Neural progenitor cell (in vitro differentiated cells): ENCODE data around the gene CCDC3. TPM values are rescaled to one million over a fixed set of nuclear protein-coding genes. Genes with fewer than 3 reads are reported as not detected.
"Not testable (repeated sequence)": the region's sequence is repeated elsewhere in the genome, so short reads cannot be mapped to it uniquely, and the experiment has no call there.

Experiments
- DNase-seq: peaks from one replicate; pipeline ENCODE4 v3.0.0-alpha.2; 2016; ENCODE audit warnings: low spot score
- H2AFZ ChIP-seq: fragments of 200-600 bp; sonication (generic); replicated peaks from 2 replicates; pipeline ENCODE4 v1.6.1; 2016; ENCODE audit warnings: antibody characterized with exemption
- H3F3A ChIP-seq: fragments of 200-600 bp; sonication (generic); 2 replicates; pipeline ENCODE4 v1.6.1; 2016; ENCODE audit warnings: antibody characterized with exemption, low read depth
- H3K27ac ChIP-seq: fragments of 200-600 bp; sonication (generic); 2 replicates; pipeline ENCODE4 v1.5.1; 2016; ENCODE audit warnings: mild to moderate bottlenecking
- H3K27me3 ChIP-seq: fragments of 200-600 bp; sonication (generic); 2 replicates; pipeline ENCODE4 v1.6.1; 2016; ENCODE audit warnings: mild to moderate bottlenecking, moderate library complexity
- H3K36me3 ChIP-seq: fragments of 200-600 bp; sonication (generic); 2 replicates; pipeline ENCODE4 v1.5.1; 2016
- H3K4me1 ChIP-seq: fragments of 200-600 bp; sonication (generic); 2 replicates; pipeline ENCODE4 v1.6.1; 2016; ENCODE audit warnings: mixed run types
- H3K4me2 ChIP-seq: fragments of 200-600 bp; sonication (generic); 2 replicates; pipeline ENCODE4 v1.6.1; 2016
- H3K4me3 ChIP-seq: fragments of 200-600 bp; sonication (generic); 2 replicates; pipeline ENCODE4 v1.5.1; 2016
- H3K79me2 ChIP-seq: fragments of 200-600 bp; sonication (generic); 2 replicates; pipeline ENCODE4 v1.6.1; 2016; ENCODE audit warnings: low read depth
- H3K9ac ChIP-seq: fragments of 200-600 bp; sonication (generic); 2 replicates; pipeline ENCODE4 v1.6.1; 2016
- H3K9me3 ChIP-seq: fragments of 200-600 bp; sonication (generic); 2 replicates; pipeline ENCODE4 v1.5.1; 2016; ENCODE audit warnings: low read depth
- H4K20me1 ChIP-seq: fragments of 200-600 bp; sonication (generic); 2 replicates; pipeline ENCODE4 v1.6.1; 2016; ENCODE audit warnings: low read depth
- H3K27ac Mint-ChIP-seq: 3 replicates; pipeline ENCODE4 v1.8.0; 2021; ENCODE audit warnings: mixed read lengths
- H3K27me3 Mint-ChIP-seq: 2 replicates; pipeline ENCODE4 v1.8.0; 2022; ENCODE audit warnings: low read depth, mild to moderate bottlenecking, inconsistent platforms, moderate library complexity, mixed read lengths; ENCODE audit not compliant: insufficient read depth
- H3K36me3 Mint-ChIP-seq: 3 replicates; pipeline ENCODE4 v1.8.0; 2021; ENCODE audit warnings: mixed read lengths
- H3K4me1 Mint-ChIP-seq: 3 replicates; pipeline ENCODE4 v1.8.0; 2021; ENCODE audit warnings: mixed read lengths
- H3K4me3 Mint-ChIP-seq: 3 replicates; pipeline ENCODE4 v1.8.0; 2021; ENCODE audit warnings: mild to moderate bottlenecking, moderate library complexity, mixed read lengths
- H3K9me3 Mint-ChIP-seq: 3 replicates; pipeline ENCODE4 v1.8.0; 2020; ENCODE audit warnings: mixed read lengths
- CTCF ChIP-seq: fragments of 200-600 bp; sonication (generic); IDR thresholded peaks from 2 replicates; pipeline ENCODE4 v1.5.1; 2017; ENCODE audit warnings: antibody characterized with exemption, mild to moderate bottlenecking
- EZH2 ChIP-seq: fragments of 200-600 bp; sonication (generic); IDR thresholded peaks from 2 replicates; pipeline ENCODE4 v1.6.1; 2017; ENCODE audit warnings: antibody characterized with exemption, mild to moderate bottlenecking, moderate library complexity
- EZH2phosphoT487 ChIP-seq: fragments of 200-600 bp; sonication (generic); IDR thresholded peaks from 2 replicates; pipeline ENCODE4 v1.6.1; 2017; ENCODE audit warnings: antibody characterized with exemption
- total RNA-seq: library from RNA; depleted of rRNA; stranded (reverse); fragments of >200 nt; gene quantifications from 2 replicates; pipeline ENCODE4 v1.2.3, GENCODE V29; 2015; ENCODE audit warnings: low replicate concordance

Gene CCDC3
- total RNA-seq, 1 donor from 2014 or later: not detected

GRCh38 chr10:12995425-12995861 is 6.1 kb downstream of the CCDC3 start:
- no peaks in the 10 kb centered on the region for H3F3A ChIP-seq
- no peaks in the 10 kb centered on the region for H3K79me2 ChIP-seq
- H3K27me3 ChIP-seq: peaks cover 24% of the 10 kb centered on the region
- peak overlapping the region; percentile 71 for H2AFZ ChIP-seq
- no peak for TF ChIP-seq EZH2phosphoT487
- no peak for TF ChIP-seq EZH2
- no peak for TF ChIP-seq CTCF
- H4K20me1 ChIP-seq: no peaks in the 10 kb centered on the region
- Mint-ChIP-seq H3K9me3 (no peaks in the 10 kb centered on the region), H3K27me3 (peaks cover 15% of the 10 kb centered on the region), H3K36me3 (no peaks in the 10 kb centered on the region), H3K4me1 (peaks cover 3% of the 10 kb centered on the region), H3K4me3 (no peak overlapping the region), H3K27ac (no peak overlapping the region)
- no peak for DNase-seq
- H3K27ac ChIP-seq: no peak overlapping the region
- H3K4me3 ChIP-seq: no peak overlapping the region
- H3K4me2 ChIP-seq: no peak overlapping the region
- no peaks in the 10 kb centered on the region for H3K4me1 ChIP-seq
- no peaks in the 10 kb centered on the region for H3K36me3 ChIP-seq
- H3K9me3 ChIP-seq: no peaks in the 10 kb centered on the region
- no peak overlapping the region for H3K9ac ChIP-seq

GRCh38 chr10:12993595-12993994 is 7.9 kb downstream of the CCDC3 start:
- no peak overlapping the region for H3K4me3 Mint-ChIP-seq
- Histone ChIP-seq H3K9me3 (no peaks in the 10 kb centered on the region), H3K4me1 (no peaks in the 10 kb centered on the region), H4K20me1 (no peaks in the 10 kb centered on the region), H3F3A (no peaks in the 10 kb centered on the region), H3K79me2 (no peaks in the 10 kb centered on the region), H3K9ac (no peak overlapping the region), H3K27me3 (peaks cover 6% of the 10 kb centered on the region), H3K27ac (no peak overlapping the region), H2AFZ (no peak overlapping the region), H3K36me3 (no peaks in the 10 kb centered on the region), H3K4me2 (no peak overlapping the region), H3K4me3 (no peak overlapping the region)
- no peak for TF ChIP-seq EZH2phosphoT487
- TF ChIP-seq EZH2: no peak
- no peak for TF ChIP-seq CTCF
- H3K9me3 Mint-ChIP-seq: no peaks in the 10 kb centered on the region
- no peak for DNase-seq
- peaks cover 3% of the 10 kb centered on the region for H3K4me1 Mint-ChIP-seq
- H3K27me3 Mint-ChIP-seq: peaks cover under 1% of the 10 kb centered on the region
- no peak overlapping the region for H3K27ac Mint-ChIP-seq
- H3K36me3 Mint-ChIP-seq: no peaks in the 10 kb centered on the region

- Mint-ChIP-seq H3K36me3 (no peaks in the 10 kb centered on the region), H3K27me3 (peaks cover 3% of the 10 kb centered on the region), H3K4me3 (no peak overlapping the region), H3K9me3 (no peaks in the 10 kb centered on the region), H3K4me1 (peaks cover 5% of the 10 kb centered on the region), H3K27ac (no peak overlapping the region)
- TF ChIP-seq EZH2phosphoT487: no peak
- Histone ChIP-seq H3K27ac (no peak overlapping the region), H3K27me3 (no peaks in the 10 kb centered on the region), H3K4me2 (no peak overlapping the region), H4K20me1 (no peaks in the 10 kb centered on the region), H3F3A (no peaks in the 10 kb centered on the region), H3K4me3 (no peak overlapping the region), H3K4me1 (no peaks in the 10 kb centered on the region), H2AFZ (no peak overlapping the region), H3K79me2 (no peaks in the 10 kb centered on the region), H3K9me3 (no peaks in the 10 kb centered on the region), H3K36me3 (no peaks in the 10 kb centered on the region), H3K9ac (no peak overlapping the region)
- DNase-seq: no peak
Observed at GRCh38 chr10:12985347-12985746, 16.2 kb downstream of the CCDC3 start.

- Mint-ChIP-seq H3K9me3 (no peaks in the 10 kb centered on the region), H3K27ac (no peak overlapping the region), H3K27me3 (peaks cover 3% of the 10 kb centered on the region), H3K4me1 (peaks cover 13% of the 10 kb centered on the region), H3K4me3 (no peak overlapping the region), H3K36me3 (no peaks in the 10 kb centered on the region)
- TF ChIP-seq CTCF (no peak), EZH2phosphoT487 (no peak), EZH2 (no peak)
- H3K27ac ChIP-seq: no peak overlapping the region
- no peak overlapping the region for H3K9ac ChIP-seq
- H3K4me3 ChIP-seq: no peak overlapping the region
- no peaks in the 10 kb centered on the region for H3K4me1 ChIP-seq
- H3K36me3 ChIP-seq: no peaks in the 10 kb centered on the region
- no peaks in the 10 kb centered on the region for H4K20me1 ChIP-seq
- H2AFZ ChIP-seq: no peak overlapping the region
- no peak overlapping the region for H3K4me2 ChIP-seq
- H3K9me3 ChIP-seq: no peaks in the 10 kb centered on the region
- no peaks in the 10 kb centered on the region for H3F3A ChIP-seq
- no peak for DNase-seq
- H3K27me3 ChIP-seq: no peaks in the 10 kb centered on the region
- H3K79me2 ChIP-seq: no peaks in the 10 kb centered on the region
Observed at GRCh38 chr10:12984165-12984747, 17.3 kb downstream of the CCDC3 start.

GRCh38 chr10:12983568-12983967 is 17.9 kb downstream of the CCDC3 start:
- DNase-seq, H3K27me3 ChIP-seq, H3K79me2 ChIP-seq, H4K20me1 ChIP-seq, H3K4me1 ChIP-seq, H2AFZ ChIP-seq, H3F3A ChIP-seq, H3K4me3 ChIP-seq, H3K4me3 Mint-ChIP-seq, H3K9ac ChIP-seq, H3K9me3 Mint-ChIP-seq, H3K27ac Mint-ChIP-seq, H3K9me3 ChIP-seq, H3K4me2 ChIP-seq, H3K27me3 Mint-ChIP-seq, H3K27ac ChIP-seq, H3K36me3 Mint-ChIP-seq, H3K36me3 ChIP-seq: not testable (repeated sequence)
- peaks cover 20% of the 10 kb centered on the region for H3K4me1 Mint-ChIP-seq
